Common myeloid progenitor, CD34-positive (primary cell): ENCODE data around the gene DNASE1L3.

Experiments used
- CTCF ChIA-PET: fragments of 350-600 bp; sonication (Branson Sonifier 250); formaldehyde crosslinking; loops from one replicate; lab custom pipeline; 2021; ENCODE audit warnings: antibody characterized with exemption; lab: Charles Lee
- POLR2A ChIA-PET: fragments of 350-600 bp; sonication (Branson Sonifier 250); formaldehyde crosslinking; loops from one replicate; lab custom pipeline; 2021; ENCODE audit warnings: antibody characterized with exemption; lab: Charles Lee
- DNase-seq, 3 donors: peaks; one replicate each; pipeline versions ENCODE4 v3.0.0 to v3.0.0-alpha.2; 2013
- H3K27ac ChIP-seq, 2 experiments: 1 replicate in 1 of 2; 2 replicates in 1 of 2; pipeline ENCODE4 v1.7.0; 2013; ENCODE audit warnings: inconsistent platforms in 2 of 2, low read length in 2 of 2, mild to moderate bottlenecking in 2 of 2, low read depth in 1 of 2, moderate library complexity in 1 of 2; ENCODE audit not compliant: severe bottlenecking in 2 of 2, insufficient read depth in 1 of 2, poor library complexity in 1 of 2
- H3K27me3 ChIP-seq, 5 experiments: replicated peaks in 2 of 5; 1 replicate in 3 of 5; 2 replicates in 2 of 5; pipeline versions ENCODE4 v1.6.1 to v1.7.0; 2013; ENCODE audit warnings: low read length in 4 of 5, mild to moderate bottlenecking in 2 of 5, moderate library complexity in 2 of 5, inconsistent platforms in 1 of 5; ENCODE audit not compliant: insufficient read depth in 5 of 5, control insufficient read depth in 4 of 5
- H3K36me3 ChIP-seq, 4 experiments: 1 replicate in 2 of 4; 2 replicates in 2 of 4; pipeline versions ENCODE4 v1.6.1 to v1.7.0; 2013; ENCODE audit warnings: low read length in 3 of 4, control low read depth in 1 of 4, mild to moderate bottlenecking in 1 of 4; ENCODE audit not compliant: control insufficient read depth in 4 of 4, insufficient read depth in 4 of 4
- H3K4me1 ChIP-seq, 4 experiments: 1 replicate in 3 of 4; 2 replicates in 1 of 4; pipeline versions ENCODE4 v1.6.1 to v1.7.1; 2013; ENCODE audit warnings: low read length in 3 of 4, mild to moderate bottlenecking in 3 of 4, control low read depth in 1 of 4, inconsistent platforms in 1 of 4, moderate library complexity in 1 of 4; ENCODE audit not compliant: control insufficient read depth in 4 of 4, insufficient read depth in 4 of 4; ENCODE audit errors: control extremely low read depth in 1 of 4
- H3K4me3 ChIP-seq, 7 experiments: 1 replicate in 4 of 7; 2 replicates in 3 of 7; pipeline versions ENCODE4 v1.5.1 to v1.7.0; 2013; ENCODE audit warnings: mild to moderate bottlenecking in 7 of 7, low read length in 6 of 7, moderate library complexity in 6 of 7, inconsistent platforms in 2 of 7, low read depth in 2 of 7, control low read depth in 1 of 7; ENCODE audit not compliant: insufficient read depth in 4 of 7, control insufficient read depth in 1 of 7; ENCODE audit errors: extremely low read depth in 1 of 7
- H3K9me3 ChIP-seq, 5 experiments: 1 replicate in 4 of 5; 2 replicates in 1 of 5; pipeline versions ENCODE4 v1.6.1 to v1.7.1; 2013; ENCODE audit warnings: low read length in 4 of 5, mild to moderate bottlenecking in 2 of 5, inconsistent platforms in 1 of 5, low read depth in 1 of 5, moderate library complexity in 1 of 5; ENCODE audit not compliant: control insufficient read depth in 4 of 5, insufficient read depth in 2 of 5; ENCODE audit errors: control extremely low read depth in 1 of 5
- WGBS: methylation state at CpG from one replicate; pipeline ENCODE4 v1.1.5; 2013; ENCODE audit not compliant: insufficient coverage; 5-methylcytosine and 5-hydroxymethylcytosine counted together

Gene DNASE1L3

GRCh38 chr3:58209933-58210332 is 839 bp downstream of the DNASE1L3 start:
- WGBS, result 79% methylated on average over 3 of the region's 3 CpGs
- CTCF ChIA-PET, result interaction anchor here (0.9 to 1.5 kb wide), 4 partner anchors 12 to 25 kb away, joined by 3 read pairs; no protein-coding TSS in a partner anchor
- Histone ChIP-seq H3K27ac (no peak overlapping the region), H3K4me3 (no peak overlapping the region), H3K9me3 (no peaks in the 10 kb centered on the region), H3K36me3 (no peaks in the 10 kb centered on the region), H3K4me1 (peaks cover 0 to 8% (median 1%) of the 10 kb centered on the region in 4 experiments), H3K27me3 (peaks cover 0 to 2% (median 0%) of the 10 kb centered on the region in 5 experiments)
- POLR2A ChIA-PET, result no interaction called here
- no peak for DNase-seq

- ChIA-PET POLR2A (no interaction called here), CTCF (interaction anchor here (1.2 to 1.6 kb wide), 4 partner anchors 9 to 27 kb away, joined by 3 to 6 read pairs (median 4); no protein-coding TSS in a partner anchor)
- no peaks in the 10 kb centered on the region for H3K4me1 ChIP-seq
- no peaks in the 10 kb centered on the region for H3K9me3 ChIP-seq
- no peaks in the 10 kb centered on the region for H3K36me3 ChIP-seq
- H3K27ac ChIP-seq, result no peak overlapping the region
- WGBS, result 93% methylated on average over 2 of the region's 4 CpGs
- no peak for DNase-seq
- H3K4me3 ChIP-seq, result no peak overlapping the region
- H3K27me3 ChIP-seq, result peaks cover 0 to 2% (median 0%) of the 10 kb centered on the region in 5 experiments
These were observed 2.8 kb downstream of the DNASE1L3 start for GRCh38 chr3:58207954-58208353.

GRCh38 chr3:58206406-58207011 is 4.3 kb downstream of the DNASE1L3 start:
- no peak for DNase-seq
- Histone ChIP-seq H3K27me3 (peaks cover 0 to 2% (median 0%) of the 10 kb centered on the region in 5 experiments), H3K4me1 (peaks cover 0 to 1% (median under 1%) of the 10 kb centered on the region in 4 experiments), H3K27ac (no peak overlapping the region), H3K4me3 (no peak overlapping the region), H3K9me3 (no peaks in the 10 kb centered on the region), H3K36me3 (no peaks in the 10 kb centered on the region)
- WGBS, result 96% methylated on average over 5 of the region's 5 CpGs
- POLR2A ChIA-PET, result no interaction called here
- CTCF ChIA-PET, result interaction anchor here (1.1 to 1.4 kb wide), 2 partner anchors 13 to 17 kb away, joined by 4 to 5 read pairs; no protein-coding TSS in a partner anchor

GRCh38 chr3:58205981-58206380 is 4.8 kb downstream of the DNASE1L3 start:
- H3K4me1 ChIP-seq, result peaks cover 0 to 7% (median 3%) of the 10 kb centered on the region in 4 experiments
- ChIA-PET CTCF (interaction anchor here (1.1 to 1.9 kb wide), 6 partner anchors 9 to 23 kb away, joined by 3 to 10 read pairs (median 4); no protein-coding TSS in a partner anchor), POLR2A (no interaction called here)
- H3K9me3 ChIP-seq, result no peaks in the 10 kb centered on the region
- WGBS, result 90% methylated on average over 3 of the region's 4 CpGs
- H3K4me3 ChIP-seq, result no peak overlapping the region
- no peak overlapping the region for H3K27ac ChIP-seq
- H3K27me3 ChIP-seq, result peaks cover 0 to 2% (median 0%) of the 10 kb centered on the region in 5 experiments
- no peak for DNase-seq
- no peaks in the 10 kb centered on the region for H3K36me3 ChIP-seq

- H3K9me3 ChIP-seq, result no peaks in the 10 kb centered on the region
- H3K4me1 ChIP-seq, result peaks cover 0 to 15% (median 9%) of the 10 kb centered on the region in 4 experiments
- WGBS, result 94% methylated on average over 4 of the region's 4 CpGs
- POLR2A ChIA-PET, result no interaction called here
- H3K27ac ChIP-seq, result no peak overlapping the region
- H3K4me3 ChIP-seq, result no peak overlapping the region
- H3K36me3 ChIP-seq, result no peaks in the 10 kb centered on the region
- CTCF ChIA-PET, result interaction anchor here (1.1 to 1.9 kb wide), 5 partner anchors 11 to 21 kb away, joined by 3 to 10 read pairs (median 4); no protein-coding TSS in a partner anchor
- H3K27me3 ChIP-seq, result peaks cover 0 to 2% (median 0%) of the 10 kb centered on the region in 5 experiments
- DNase-seq, result no peak
These were observed 6.1 kb downstream of the DNASE1L3 start for GRCh38 chr3:58204720-58205119.

- POLR2A ChIA-PET, result no interaction called here
- CTCF ChIA-PET, result interaction anchor here (1.1 to 1.9 kb wide), 9 partner anchors 10 to 99 kb away, joined by 3 to 9 read pairs (median 3); no protein-coding TSS in a partner anchor
- H3K4me1 ChIP-seq, result peaks cover 0 to 15% (median 9%) of the 10 kb centered on the region in 4 experiments
These were observed 7.2 kb downstream of the DNASE1L3 start for GRCh38 chr3:58203541-58203940.

GRCh38 chr3:58202917-58203360 is 7.8 kb downstream of the DNASE1L3 start:
- ChIA-PET CTCF (interaction anchor here (1.1 to 1.9 kb wide), 8 partner anchors 10 to 100 kb away, joined by 3 to 9 read pairs (median 3); no protein-coding TSS in a partner anchor), POLR2A (interaction anchor here (0.6 kb wide), 1 partner anchor 12 kb away, joined by 5 read pairs; no protein-coding TSS in a partner anchor)
- peak in 1 of 3 donors; percentile 10 for DNase-seq
- Histone ChIP-seq H3K4me3 (no peak overlapping the region), H3K27ac (no peak overlapping the region), H3K36me3 (no peaks in the 10 kb centered on the region), H3K4me1 (peaks cover 0 to 15% (median 9%) of the 10 kb centered on the region in 4 experiments), H3K27me3 (no peaks in the 10 kb centered on the region), H3K9me3 (no peaks in the 10 kb centered on the region)
- WGBS, result 89% methylated on average over 8 of the region's 9 CpGs

More at GRCh38 chr3:58203541-58203940, 7.2 kb downstream of the DNASE1L3 start:
- no peaks in the 10 kb centered on the region for H3K9me3 ChIP-seq
- H3K27ac ChIP-seq, result no peak overlapping the region
- H3K36me3 ChIP-seq, result no peaks in the 10 kb centered on the region
- 98% methylated on average over 4 of the region's 4 CpGs for WGBS
- H3K4me3 ChIP-seq, result no peak overlapping the region
- DNase-seq, result no peak
- no peaks in the 10 kb centered on the region for H3K27me3 ChIP-seq
